GM13976 (cell line): ENCODE data around the gene GRIP1.

Source experiments
- DNase-seq: peaks from one replicate; pipeline ENCODE4 v3.0.0; 2012; ENCODE audit warnings: low spot score
- in situ Hi-C: fragments of 300-500 bp; cut with MboI; formaldehyde crosslinking; loops from one replicate; pipeline ENCODE4 v1.12.0; 2022; ENCODE audit warnings: low sequenced_read_pairs, mixed read lengths, inconsistent platforms; ENCODE audit not compliant: unreplicated experiment
- TF ChIP-seq, protein P1 (sequence below): IDR thresholded peaks from 2 replicates; pipeline ENCODE4 v1.5.1; 2012; ENCODE audit warnings: borderline replicate concordance, mild to moderate bottlenecking; ENCODE audit not compliant: insufficient read depth; ENCODE audit errors: extremely low read depth, missing control alignments, control extremely low read depth

The GRIP1 gene

GRCh38 chr12:66539431-66539830 lies 139.4 kb downstream of the GRIP1 start:
- no peak for DNase-seq
- TF ChIP-seq, protein P1, sequence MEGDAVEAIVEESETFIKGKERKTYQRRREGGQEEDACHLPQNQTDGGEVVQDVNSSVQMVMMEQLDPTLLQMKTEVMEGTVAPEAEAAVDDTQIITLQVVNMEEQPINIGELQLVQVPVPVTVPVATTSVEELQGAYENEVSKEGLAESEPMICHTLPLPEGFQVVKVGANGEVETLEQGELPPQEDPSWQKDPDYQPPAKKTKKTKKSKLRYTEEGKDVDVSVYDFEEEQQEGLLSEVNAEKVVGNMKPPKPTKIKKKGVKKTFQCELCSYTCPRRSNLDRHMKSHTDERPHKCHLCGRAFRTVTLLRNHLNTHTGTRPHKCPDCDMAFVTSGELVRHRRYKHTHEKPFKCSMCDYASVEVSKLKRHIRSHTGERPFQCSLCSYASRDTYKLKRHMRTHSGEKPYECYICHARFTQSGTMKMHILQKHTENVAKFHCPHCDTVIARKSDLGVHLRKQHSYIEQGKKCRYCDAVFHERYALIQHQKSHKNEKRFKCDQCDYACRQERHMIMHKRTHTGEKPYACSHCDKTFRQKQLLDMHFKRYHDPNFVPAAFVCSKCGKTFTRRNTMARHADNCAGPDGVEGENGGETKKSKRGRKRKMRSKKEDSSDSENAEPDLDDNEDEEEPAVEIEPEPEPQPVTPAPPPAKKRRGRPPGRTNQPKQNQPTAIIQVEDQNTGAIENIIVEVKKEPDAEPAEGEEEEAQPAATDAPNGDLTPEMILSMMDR: no peak
- in situ Hi-C loops: no loop called here

DNA sequence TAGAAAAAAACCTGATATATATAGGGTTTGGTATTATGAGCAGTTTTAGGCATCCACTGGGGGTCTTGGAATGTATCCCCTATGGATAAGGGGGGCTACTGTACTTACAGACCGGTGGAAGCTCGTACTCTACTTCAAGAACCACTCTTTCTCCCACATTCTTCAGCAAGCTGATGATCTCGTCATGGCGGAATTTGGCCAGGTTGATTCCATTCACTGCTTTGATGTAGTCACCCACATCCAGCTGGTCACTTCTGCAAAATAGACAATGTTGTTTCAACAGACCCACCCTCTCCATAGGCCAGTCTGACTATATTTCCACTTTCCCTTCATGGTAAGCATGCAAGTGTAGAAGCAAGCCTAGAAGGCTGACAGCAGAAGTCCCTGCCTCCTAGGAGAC lies 139.9 kb downstream of the GRIP1 start:
- in situ Hi-C loops: no loop called here
- no peak for DNase-seq
- TF ChIP-seq, protein P1: no peak

- in situ Hi-C loops: no loop called here
- no peak for DNase-seq
- TF ChIP-seq, protein P1: no peak
Measured at GRCh38 chr12:66537876-66538275, 141.0 kb downstream of the GRIP1 start.

DNA sequence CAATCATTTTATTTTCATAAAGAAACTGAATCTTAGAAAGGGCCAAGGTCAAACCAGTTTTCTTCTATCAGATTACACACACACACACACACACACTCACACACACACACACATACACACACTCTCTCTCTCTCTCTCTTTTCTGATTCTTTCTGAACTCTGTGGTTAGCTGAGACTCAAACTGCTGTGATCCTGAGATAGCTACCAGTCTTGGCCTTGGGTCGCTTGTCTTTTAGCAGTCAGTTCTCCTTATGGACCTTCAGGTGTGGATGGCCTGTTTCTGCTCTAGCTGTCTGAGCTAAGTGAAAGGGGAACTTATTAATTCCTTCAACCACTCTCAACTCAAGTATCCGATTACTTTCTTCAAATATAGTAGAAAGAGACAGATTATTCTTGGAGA lies 145.1 kb downstream of the GRIP1 start:
- DNase-seq: no peak
- in situ Hi-C loops: no loop called here
- TF ChIP-seq, protein P1: no peak

DNA sequence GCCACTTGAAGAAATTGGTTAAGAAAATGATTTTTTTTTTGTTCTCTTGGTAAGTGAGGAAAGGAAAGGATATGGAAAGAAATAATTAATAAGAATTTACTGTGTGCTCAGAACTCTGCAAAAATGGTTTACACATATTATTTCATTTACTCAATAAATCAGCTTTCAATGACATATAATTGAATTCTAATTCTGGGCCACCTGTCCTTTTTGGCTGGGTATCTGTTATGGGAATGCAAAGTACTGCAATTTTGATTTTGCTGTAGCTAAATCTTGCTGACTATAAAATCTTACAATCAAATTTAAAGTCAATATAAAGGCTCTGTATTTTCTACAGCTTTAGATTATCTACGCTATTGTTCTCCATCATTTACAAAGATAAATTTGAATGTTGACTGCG lies 147.1 kb downstream of the GRIP1 start:
- in situ Hi-C loops: no loop called here
- DNase-seq: no peak
- TF ChIP-seq, protein P1: no peak

DNA sequence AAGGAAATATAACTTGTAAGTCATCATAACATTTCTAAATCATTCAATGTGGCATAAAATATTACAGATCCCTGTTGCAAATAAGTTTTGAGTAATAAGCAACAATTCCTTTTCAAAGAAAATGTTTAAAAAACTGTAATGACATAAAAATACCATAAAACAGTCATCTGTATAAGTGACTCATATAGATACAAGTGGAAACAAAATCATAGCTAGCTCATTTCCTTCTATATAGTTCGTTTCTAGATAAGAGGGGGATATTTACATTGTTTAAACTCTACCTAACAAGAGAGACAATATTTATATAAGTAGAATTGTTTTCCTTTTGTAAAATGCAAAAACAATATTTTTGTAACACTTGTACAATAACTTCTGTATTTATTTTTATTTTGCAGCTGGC lies 148.9 kb downstream of the GRIP1 start:
- no peak for DNase-seq
- TF ChIP-seq, protein P1: no peak
- in situ Hi-C loops: no loop called here

DNA sequence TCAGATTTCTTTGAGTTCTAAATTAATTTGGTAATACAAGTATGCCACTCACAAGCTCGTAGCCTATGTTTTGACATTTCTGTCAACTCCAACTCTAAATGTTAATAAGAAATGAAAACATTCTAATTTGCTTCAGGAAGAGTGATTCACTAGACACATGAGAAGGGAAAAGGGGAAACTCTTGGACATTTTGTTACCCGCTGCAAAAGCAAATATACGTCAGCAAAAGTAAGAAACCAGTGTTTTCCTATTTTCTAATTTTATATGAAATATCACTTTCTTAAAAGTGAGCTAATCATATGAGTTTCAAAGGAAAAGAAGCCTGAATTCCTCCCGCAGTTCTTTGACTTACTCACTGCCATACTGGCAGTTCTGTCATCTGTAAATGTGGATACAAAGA lies 162.3 kb downstream of the GRIP1 start:
- no peak for DNase-seq
- in situ Hi-C loops: no loop called here
- TF ChIP-seq, protein P1: no peak
